Measurements from ENCODE around the gene NDUFS3. TPM values are rescaled to one million over a fixed set of nuclear protein-coding genes. Genes with fewer than 3 reads are reported as not detected.
A peak's percentile ranks its signal among the peaks of the same experiment; 100 is the strongest.

Gene NDUFS3
- total and polyA plus RNA-seq, 2 donors, result 136 to 137 TPM

GRCh38 chr11:47586098-47586855 is 7.4 kb downstream of the NDUFS3 start, which contains the start of gene FAM180B:
FAM180B (plus strand) TSS chr11:47586678; CDS start chr11:47586769, 91 bp downstream.
- peaks cover 40 to 50% of the 10 kb centered on the region in 2 donors for H3K36me3 ChIP-seq (ENCODE audit: control insufficient read depth in 2 of 2, insufficient read depth in 2 of 2, low read length in 1 of 2)
- H3K9me3 ChIP-seq (ENCODE audit: control insufficient read depth in 2 of 2, insufficient read depth in 1 of 2, low read length in 1 of 2), result no peaks in the 10 kb centered on the region
- no peak within 1 kb of the TSS for H3K4me3 ChIP-seq (ENCODE audit: low read length in 2 of 2)
- no peak for DNase-seq (ENCODE audit: low read depth in 6 of 9, low spot score in 9 of 9)
- no peak within 1 kb of the TSS for H3K27ac ChIP-seq (ENCODE audit: low read depth in 1 of 2, low read length in 1 of 2)
- 95% methylated on average over 12 of the region's 12 CpGs for WGBS
- no peaks in the 10 kb centered on the region for H3K27me3 ChIP-seq (ENCODE audit: control insufficient read depth in 2 of 2, insufficient read depth in 1 of 2, low read length in 1 of 2)
- H3K4me1 ChIP-seq (ENCODE audit: control insufficient read depth in 2 of 2, insufficient read depth in 2 of 2, low read length in 2 of 2), result no peaks in the 10 kb centered on the region

DNA sequence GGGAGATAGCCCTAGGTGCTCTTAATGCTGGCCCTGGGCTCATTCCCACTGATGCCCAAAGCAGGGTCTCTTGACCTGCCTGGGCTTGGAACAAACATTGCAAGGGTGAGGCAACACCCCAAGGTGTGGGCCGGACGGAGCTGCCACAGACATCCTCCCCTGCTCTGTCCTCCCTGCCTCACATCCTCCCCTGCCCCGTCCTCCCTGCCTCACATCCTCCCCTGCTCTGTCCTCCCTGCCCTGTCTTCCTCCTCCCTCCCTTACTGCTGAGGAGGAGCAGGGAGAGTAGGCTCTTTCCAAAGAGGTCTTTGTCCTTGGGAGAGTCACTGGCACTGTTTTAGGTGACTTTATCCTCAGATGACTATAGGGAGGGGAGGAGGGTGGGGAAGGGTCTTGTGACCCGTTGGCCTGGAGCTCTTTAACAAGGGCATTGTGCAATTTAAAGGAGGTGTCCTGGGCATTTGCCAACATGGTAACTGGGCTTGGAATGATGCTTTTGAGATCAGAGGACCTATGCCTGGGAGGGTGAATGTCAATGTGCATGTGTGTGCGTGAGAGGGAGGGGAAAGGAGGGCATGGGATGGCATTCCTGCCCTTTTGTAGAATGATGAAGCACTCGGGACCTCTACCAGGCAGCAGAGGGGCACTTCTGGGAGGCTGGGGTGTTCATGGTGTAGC is 8.3 kb downstream of the NDUFS3 start:
- Histone ChIP-seq H3K27ac (ENCODE audit: low read depth in 1 of 2, low read length in 1 of 2) (no peak overlapping the region), H3K4me3 (ENCODE audit: low read length in 2 of 2) (no peak overlapping the region), H3K36me3 (ENCODE audit: control insufficient read depth in 2 of 2, insufficient read depth in 2 of 2, low read length in 1 of 2) (peaks cover 31 to 42% of the 10 kb centered on the region in 2 donors), H3K27me3 (ENCODE audit: control insufficient read depth in 2 of 2, insufficient read depth in 1 of 2, low read length in 1 of 2) (no peaks in the 10 kb centered on the region), H3K9me3 (ENCODE audit: control insufficient read depth in 2 of 2, insufficient read depth in 1 of 2, low read length in 1 of 2) (no peaks in the 10 kb centered on the region), H3K4me1 (ENCODE audit: control insufficient read depth in 2 of 2, insufficient read depth in 2 of 2, low read length in 2 of 2) (peaks cover 2 to 8% of the 10 kb centered on the region in 2 donors)
- WGBS, result 86% methylated on average over 6 of the region's 6 CpGs
- no peak for DNase-seq (ENCODE audit: low read depth in 6 of 9, low spot score in 9 of 9)

DNA sequence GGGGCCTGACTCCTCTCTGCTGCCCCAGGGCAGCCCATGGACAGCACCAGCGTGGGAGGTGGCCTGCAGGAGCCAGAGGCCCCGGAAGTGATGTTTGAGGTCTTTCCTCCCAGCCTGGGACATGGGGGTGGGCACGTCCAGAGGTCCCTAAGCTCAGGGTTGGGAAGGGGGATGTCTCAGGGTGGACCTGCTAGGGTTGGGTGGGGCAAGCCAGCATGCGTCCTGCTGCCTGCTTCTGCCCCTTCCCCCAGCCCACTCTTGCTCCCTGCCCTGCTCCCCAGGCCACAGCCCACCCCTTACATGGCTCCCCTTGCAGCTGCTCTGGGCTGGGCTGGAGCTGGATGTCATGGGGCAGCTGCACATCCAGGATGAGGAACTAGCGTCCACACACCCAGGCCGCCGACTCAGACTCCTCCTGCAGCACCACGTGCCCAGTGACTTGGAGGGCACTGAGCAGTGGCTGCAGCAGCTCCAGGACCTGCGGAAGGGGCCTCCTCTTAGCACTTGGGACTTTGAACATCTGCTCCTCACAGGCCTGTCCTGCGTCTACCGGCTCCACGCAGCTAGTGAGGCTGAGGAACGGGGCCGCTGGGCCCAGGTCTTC is 9.0 kb downstream of the NDUFS3 start:
- no peaks in the 10 kb centered on the region for H3K9me3 ChIP-seq (ENCODE audit: control insufficient read depth in 2 of 2, insufficient read depth in 1 of 2, low read length in 1 of 2)
- H3K27me3 ChIP-seq (ENCODE audit: control insufficient read depth in 2 of 2, insufficient read depth in 1 of 2, low read length in 1 of 2), result peaks cover 0 to 3% of the 10 kb centered on the region in 2 donors
- peaks cover 2 to 14% of the 10 kb centered on the region in 2 donors for H3K4me1 ChIP-seq (ENCODE audit: control insufficient read depth in 2 of 2, insufficient read depth in 2 of 2, low read length in 2 of 2)
- no peak for DNase-seq (ENCODE audit: low read depth in 6 of 9, low spot score in 9 of 9)
- H3K36me3 ChIP-seq (ENCODE audit: control insufficient read depth in 2 of 2, insufficient read depth in 2 of 2, low read length in 1 of 2), result peaks cover 25 to 36% of the 10 kb centered on the region in 2 donors
- no peak overlapping the region for H3K27ac ChIP-seq (ENCODE audit: low read depth in 1 of 2, low read length in 1 of 2)
- H3K4me3 ChIP-seq (ENCODE audit: low read length in 2 of 2), result no peak overlapping the region
- 49% methylated on average over 14 of the region's 14 CpGs for WGBS

DNA sequence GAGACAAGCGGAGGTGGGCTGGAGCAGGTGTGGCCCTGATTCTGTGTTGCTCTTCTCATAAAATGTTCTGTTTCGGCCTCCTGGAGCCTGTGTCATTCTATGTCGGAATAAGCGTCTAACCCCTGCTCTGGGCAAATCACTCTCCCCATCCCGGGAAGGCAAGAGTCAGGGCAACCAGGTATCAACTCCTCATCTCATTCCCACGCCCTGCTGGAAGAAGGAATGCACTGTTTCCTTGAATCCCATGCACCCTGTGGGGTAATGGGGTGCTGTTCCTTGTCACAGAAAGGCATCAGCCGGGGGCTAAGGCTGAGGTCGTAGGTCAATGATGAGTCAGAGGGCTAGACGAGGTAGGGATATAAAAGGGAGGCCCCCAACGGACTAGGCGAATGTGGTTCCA is 10.2 kb downstream of the NDUFS3 start:
- H3K4me1 ChIP-seq (ENCODE audit: control insufficient read depth in 2 of 2, insufficient read depth in 2 of 2, low read length in 2 of 2), result peaks cover 5 to 25% of the 10 kb centered on the region in 2 donors
- 97% methylated on average over 11 of the region's 11 CpGs for WGBS
- H3K27me3 ChIP-seq (ENCODE audit: control insufficient read depth in 2 of 2, insufficient read depth in 1 of 2, low read length in 1 of 2), result peaks cover 11 to 16% of the 10 kb centered on the region in 2 donors
- H3K9me3 ChIP-seq (ENCODE audit: control insufficient read depth in 2 of 2, insufficient read depth in 1 of 2, low read length in 1 of 2), result no peaks in the 10 kb centered on the region
- peaks cover 12 to 23% of the 10 kb centered on the region in 2 donors for H3K36me3 ChIP-seq (ENCODE audit: control insufficient read depth in 2 of 2, insufficient read depth in 2 of 2, low read length in 1 of 2)
- H3K27ac ChIP-seq (ENCODE audit: low read depth in 1 of 2, low read length in 1 of 2), result no peak overlapping the region
- H3K4me3 ChIP-seq (ENCODE audit: low read length in 2 of 2), result no peak overlapping the region
- DNase-seq (ENCODE audit: low read depth in 6 of 9, low spot score in 9 of 9), result no peak

GRCh38 chr11:47589584-47589976 is 10.7 kb downstream of the NDUFS3 start:
- Histone ChIP-seq H3K36me3 (ENCODE audit: control insufficient read depth in 2 of 2, insufficient read depth in 2 of 2, low read length in 1 of 2) (peaks cover 8 to 19% of the 10 kb centered on the region in 2 donors), H3K9me3 (ENCODE audit: control insufficient read depth in 2 of 2, insufficient read depth in 1 of 2, low read length in 1 of 2) (no peaks in the 10 kb centered on the region), H3K27me3 (ENCODE audit: control insufficient read depth in 2 of 2, insufficient read depth in 1 of 2, low read length in 1 of 2) (peaks cover 15 to 20% of the 10 kb centered on the region in 2 donors), H3K4me1 (ENCODE audit: control insufficient read depth in 2 of 2, insufficient read depth in 2 of 2, low read length in 2 of 2) (peaks cover 6 to 29% of the 10 kb centered on the region in 2 donors), H3K4me3 (ENCODE audit: low read length in 2 of 2) (no peak overlapping the region), H3K27ac (ENCODE audit: low read depth in 1 of 2, low read length in 1 of 2) (no peak overlapping the region)
- no peak for DNase-seq (ENCODE audit: low read depth in 6 of 9, low spot score in 9 of 9)
- 93% methylated on average over 51 of the region's 51 CpGs for WGBS

- H3K9me3 ChIP-seq (ENCODE audit: control insufficient read depth in 2 of 2, insufficient read depth in 1 of 2, low read length in 1 of 2), result no peaks in the 10 kb centered on the region
- peaks cover 22 to 27% of the 10 kb centered on the region in 2 donors for H3K27me3 ChIP-seq (ENCODE audit: control insufficient read depth in 2 of 2, insufficient read depth in 1 of 2, low read length in 1 of 2)
- no peak for DNase-seq (ENCODE audit: low read depth in 6 of 9, low spot score in 9 of 9)
- H3K4me3 ChIP-seq (ENCODE audit: low read length in 2 of 2), result no peak overlapping the region
- WGBS, result 94% methylated on average over 122 of the region's 122 CpGs
- peaks cover 4 to 12% of the 10 kb centered on the region in 2 donors for H3K36me3 ChIP-seq (ENCODE audit: control insufficient read depth in 2 of 2, insufficient read depth in 2 of 2, low read length in 1 of 2)
- peaks cover 6 to 29% of the 10 kb centered on the region in 2 donors for H3K4me1 ChIP-seq (ENCODE audit: control insufficient read depth in 2 of 2, insufficient read depth in 2 of 2, low read length in 2 of 2)
- H3K27ac ChIP-seq (ENCODE audit: low read depth in 1 of 2, low read length in 1 of 2), result no peak overlapping the region
Measured at GRCh38 chr11:47589977-47590861, 11.3 kb downstream of the NDUFS3 start.

DNA sequence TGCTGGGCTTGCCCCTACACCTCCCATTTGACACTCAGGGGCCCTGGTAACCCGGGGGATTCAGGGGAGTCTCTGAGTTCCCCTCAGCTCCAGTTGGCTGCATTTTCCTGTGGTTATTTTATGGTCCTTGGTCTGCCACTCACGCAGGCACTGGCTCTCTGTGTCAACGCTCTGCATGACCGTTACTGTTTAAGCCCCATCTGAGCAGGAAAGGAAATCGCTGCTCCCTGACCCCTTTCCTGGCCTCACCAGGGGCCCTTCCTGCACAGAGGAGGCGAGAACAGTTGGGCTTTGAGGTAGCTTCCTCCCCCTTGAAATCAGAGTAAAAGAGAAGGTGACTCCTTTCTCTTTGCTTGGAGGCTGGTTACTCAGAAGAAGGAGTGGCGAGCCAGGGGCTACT is 12.9 kb downstream of the NDUFS3 start:
- Histone ChIP-seq H3K36me3 (ENCODE audit: control insufficient read depth in 2 of 2, insufficient read depth in 2 of 2, low read length in 1 of 2) (peaks cover 0 to 2% of the 10 kb centered on the region in 2 donors), H3K27ac (ENCODE audit: low read depth in 1 of 2, low read length in 1 of 2) (peak overlapping the region in 1 of 2 donors; percentile 17), H3K4me1 (ENCODE audit: control insufficient read depth in 2 of 2, insufficient read depth in 2 of 2, low read length in 2 of 2) (peaks cover 6 to 29% of the 10 kb centered on the region in 2 donors), H3K9me3 (ENCODE audit: control insufficient read depth in 2 of 2, insufficient read depth in 1 of 2, low read length in 1 of 2) (no peaks in the 10 kb centered on the region), H3K4me3 (ENCODE audit: low read length in 2 of 2) (no peak overlapping the region), H3K27me3 (ENCODE audit: control insufficient read depth in 2 of 2, insufficient read depth in 1 of 2, low read length in 1 of 2) (peaks cover 23 to 28% of the 10 kb centered on the region in 2 donors)
- DNase-seq (ENCODE audit: low read depth in 6 of 9, low spot score in 9 of 9), result peak in 2 of 9 donors; percentile 27 to 47
- 15% methylated on average over 7 of the region's 7 CpGs for WGBS

GRCh38 chr11:47592251-47592650 is 13.4 kb downstream of the NDUFS3 start:
- Histone ChIP-seq H3K4me1 (ENCODE audit: control insufficient read depth in 2 of 2, insufficient read depth in 2 of 2, low read length in 2 of 2) (peaks cover 6 to 29% of the 10 kb centered on the region in 2 donors), H3K36me3 (ENCODE audit: control insufficient read depth in 2 of 2, insufficient read depth in 2 of 2, low read length in 1 of 2) (no peaks in the 10 kb centered on the region), H3K9me3 (ENCODE audit: control insufficient read depth in 2 of 2, insufficient read depth in 1 of 2, low read length in 1 of 2) (no peaks in the 10 kb centered on the region), H3K4me3 (ENCODE audit: low read length in 2 of 2) (no peak overlapping the region), H3K27me3 (ENCODE audit: control insufficient read depth in 2 of 2, insufficient read depth in 1 of 2, low read length in 1 of 2) (peaks cover 23 to 28% of the 10 kb centered on the region in 2 donors), H3K27ac (ENCODE audit: low read depth in 1 of 2, low read length in 1 of 2) (no peak overlapping the region)
- peak in 2 of 9 donors; percentile 23 to 26 for DNase-seq (ENCODE audit: low read depth in 6 of 9, low spot score in 9 of 9)
- 48% methylated on average over 4 of the region's 4 CpGs for WGBS

Measured in thymus (tissue), 11 donors.